ENCODE measurements around the gene KIFC1.
"Not testable (repeated sequence)": the region's sequence is repeated elsewhere in the genome, so short reads cannot be mapped to it uniquely, and the experiment has no call there.

The KIFC1 gene

DNA sequence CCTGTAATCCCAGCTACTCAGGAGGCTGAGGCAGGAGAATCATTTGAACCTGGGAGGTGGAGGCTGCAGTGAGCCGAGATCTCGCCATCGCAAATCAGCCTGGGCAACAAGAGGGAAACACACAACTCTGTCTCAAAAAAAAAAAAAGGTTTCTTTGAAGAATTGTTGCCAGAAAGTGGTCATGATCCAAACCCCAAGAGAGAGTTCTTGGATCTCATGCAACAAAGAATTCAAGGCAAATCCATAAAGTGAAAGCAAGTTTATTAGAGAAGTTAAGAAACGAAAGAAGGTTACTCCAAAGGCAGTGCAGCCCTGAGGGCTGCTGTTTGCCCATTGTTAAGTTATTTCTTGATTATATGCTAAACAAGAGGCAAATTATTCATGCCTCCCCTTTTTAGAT lies 14.5 kb upstream of the KIFC1 start:
- DNase-seq = no peak

DNA sequence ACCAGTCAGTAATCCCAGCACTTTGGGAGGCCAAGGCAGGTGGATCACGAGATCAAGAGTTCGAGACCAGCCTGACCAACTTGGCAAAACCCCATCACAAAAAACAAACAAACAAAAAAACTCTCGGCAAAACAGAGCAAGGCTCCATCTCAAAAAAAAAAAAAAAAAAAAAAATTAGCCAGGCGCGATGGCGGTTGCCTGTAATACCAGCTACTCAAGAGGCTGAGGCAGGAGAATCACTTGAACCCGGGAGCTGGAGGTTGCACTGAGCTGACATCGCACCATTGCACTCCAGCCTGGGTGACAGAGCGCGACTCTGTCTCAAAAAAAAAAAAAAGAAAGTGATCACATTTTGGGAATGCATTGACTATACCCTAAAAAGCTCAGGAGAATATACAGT lies 12.4 kb upstream of the KIFC1 start:
- not testable (repeated sequence) for DNase-seq

DNA sequence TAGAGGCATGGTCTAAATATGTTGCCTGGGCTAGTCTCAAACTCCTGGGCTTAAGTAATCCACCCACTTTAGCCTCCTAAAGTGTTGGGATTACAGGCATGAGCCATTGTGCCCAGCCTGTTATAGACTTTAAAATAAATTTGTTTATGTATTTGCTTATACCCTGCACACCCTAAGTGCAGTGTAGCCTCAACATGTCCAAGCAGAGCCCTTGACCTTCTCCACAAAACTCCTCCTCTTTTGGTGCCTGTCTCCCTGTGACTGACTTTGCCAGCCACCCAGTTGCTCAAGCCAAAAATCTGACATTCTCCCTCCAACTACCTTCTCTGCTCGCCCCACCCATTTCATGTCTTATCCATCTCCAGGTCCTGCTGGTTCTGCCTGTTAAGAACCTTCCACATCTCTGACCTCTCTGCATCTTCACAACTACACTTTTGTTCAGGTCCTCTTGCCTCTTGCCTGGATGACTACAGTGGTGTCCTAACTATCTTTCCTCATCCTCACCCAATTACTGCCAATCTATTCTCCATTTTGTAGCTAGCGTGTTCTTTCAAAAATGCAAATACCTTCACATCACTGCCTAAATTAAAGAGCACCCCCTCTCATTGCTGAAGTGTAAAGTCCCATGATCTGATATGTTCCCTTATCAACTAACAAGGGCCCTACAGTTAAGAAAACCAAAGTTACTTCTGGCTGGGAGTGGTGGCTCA lies 11.2 kb upstream of the KIFC1 start:
- DNase-seq = no peak

DNA sequence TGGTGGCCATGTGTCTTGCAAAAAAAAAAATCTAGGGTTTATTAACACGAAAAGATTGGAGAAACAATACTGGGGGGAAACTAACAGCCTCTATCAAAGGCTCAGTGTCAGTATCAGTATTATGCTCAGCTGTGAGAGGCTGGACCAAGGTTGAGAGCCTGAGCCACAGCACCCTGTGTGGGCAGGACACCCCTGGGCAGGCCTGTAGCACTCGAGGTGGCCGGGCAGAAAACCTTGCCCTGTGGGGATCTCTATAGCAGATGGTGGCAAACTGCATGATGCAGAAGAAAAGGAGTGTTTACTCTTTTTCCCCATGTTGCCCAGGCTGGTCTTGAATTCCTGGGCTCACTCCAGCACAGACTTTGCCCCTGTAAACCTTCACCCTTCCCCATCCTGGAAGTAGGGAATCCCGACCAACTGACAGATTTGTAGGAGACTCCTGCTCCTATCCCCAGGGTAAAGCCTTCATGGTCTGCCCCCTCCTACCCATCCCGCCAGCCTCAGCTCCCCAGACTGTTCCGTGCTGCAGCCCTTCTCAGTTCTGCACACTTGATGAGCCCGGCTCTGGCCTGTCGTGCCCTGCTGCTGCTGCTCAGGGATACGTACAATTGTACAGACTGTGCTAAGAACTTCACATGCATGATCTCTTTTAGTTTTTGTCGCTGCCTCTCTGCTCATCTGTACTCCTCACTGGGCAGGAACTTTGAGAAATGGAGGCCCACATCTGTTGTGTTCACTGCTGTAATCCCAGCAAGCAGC lies 8.0 kb upstream of the KIFC1 start:
- DNase-seq = no peak

DNA sequence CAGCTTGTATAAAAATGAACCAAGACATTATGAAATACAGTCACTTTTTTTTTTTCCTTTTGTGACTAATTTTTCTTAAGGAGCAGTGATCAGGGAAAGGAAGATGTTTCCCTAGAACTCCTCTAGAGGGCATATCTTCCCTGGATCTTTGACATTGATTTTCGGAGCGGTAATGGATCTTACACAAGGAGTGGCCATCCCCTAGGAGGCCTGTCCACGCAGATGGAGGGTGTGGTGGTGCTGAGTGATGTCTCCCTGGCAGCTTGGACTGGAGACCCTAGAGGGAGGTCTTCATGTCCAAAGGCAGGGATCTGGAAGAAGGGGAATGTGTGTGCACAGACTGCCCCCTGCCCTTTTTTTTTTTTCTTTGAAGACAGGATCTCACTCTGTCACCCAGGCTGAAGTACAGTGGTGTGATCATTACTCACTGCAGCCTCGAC lies 7.0 kb upstream of the KIFC1 start:
- DNase-seq = no peak

DNA sequence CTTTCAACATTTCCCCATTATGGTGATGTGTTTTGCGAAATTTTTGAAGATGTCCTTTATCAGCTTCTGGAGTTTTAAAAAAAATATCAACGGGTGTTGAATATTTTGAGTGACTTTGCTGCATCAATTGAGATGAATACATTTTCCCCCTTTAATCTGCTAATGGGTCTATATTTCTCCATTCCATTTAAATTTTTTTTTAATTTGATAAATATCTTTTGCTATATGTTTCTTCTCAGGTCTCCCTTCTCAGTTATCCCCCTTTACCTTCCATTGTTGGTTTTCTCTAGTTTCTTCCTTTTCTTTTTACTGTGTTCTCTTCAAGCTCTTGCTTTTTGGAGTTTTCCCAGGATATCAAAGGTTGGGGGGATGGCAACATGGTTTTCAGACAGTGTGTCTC lies 1.4 kb upstream of the KIFC1 start:
- DNase-seq = no peak

DNA sequence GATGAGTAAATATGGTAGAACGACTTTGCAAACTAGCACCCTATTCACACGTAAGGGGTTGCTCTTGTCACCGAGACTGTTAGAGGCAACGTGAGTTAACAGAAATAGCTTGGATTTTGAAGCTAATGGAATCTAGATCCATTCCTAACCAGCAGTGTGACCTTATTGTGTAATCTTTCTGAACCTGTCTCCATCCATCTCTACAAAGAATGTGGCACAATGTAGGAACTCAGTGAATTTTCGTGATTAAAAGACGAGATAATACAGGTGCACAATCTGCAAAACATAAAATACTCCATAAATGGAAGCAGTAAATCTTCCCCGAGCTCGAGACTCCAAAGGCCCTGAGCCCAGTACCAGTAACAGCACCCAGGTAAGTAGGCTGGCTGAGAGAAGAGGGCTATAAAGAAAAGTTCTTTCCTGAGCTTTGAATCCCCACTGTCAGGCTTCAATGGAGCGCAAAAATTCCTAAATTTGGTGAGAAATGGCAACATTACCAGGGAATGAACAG lies 801 bp upstream of the KIFC1 start:
- DNase-seq = no peak

DNA sequence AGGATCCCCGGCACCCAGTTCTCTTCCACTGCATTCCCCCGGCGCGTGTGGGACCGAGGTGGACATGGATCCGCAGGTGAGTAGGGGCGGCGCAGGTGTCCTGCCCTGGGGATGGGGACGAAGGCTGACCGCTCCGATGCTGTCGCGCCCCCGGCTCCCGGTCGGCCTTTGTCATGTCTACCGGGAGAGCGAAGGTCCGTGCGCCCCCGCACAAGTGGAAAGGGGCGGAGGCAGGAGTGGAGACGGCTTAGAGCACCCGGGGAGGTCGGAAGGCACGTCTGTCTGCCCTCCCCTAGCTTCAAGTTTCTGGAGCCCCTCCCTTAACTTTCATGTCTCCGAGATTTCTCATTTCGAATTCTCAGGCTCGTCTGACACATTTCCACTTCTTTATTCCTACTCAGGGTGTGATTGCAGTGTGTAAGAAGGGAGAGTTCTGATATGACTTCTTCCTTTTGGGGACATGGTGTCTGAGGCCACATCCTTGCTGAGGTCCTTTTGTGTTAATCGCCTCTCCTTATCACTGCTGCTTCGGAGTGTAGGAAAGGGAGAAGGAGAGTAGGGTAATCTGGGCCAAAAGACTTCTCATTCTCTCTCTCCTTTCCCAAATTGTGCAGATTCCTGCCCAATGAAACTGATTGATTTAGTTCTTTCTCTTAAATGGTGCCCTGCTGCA lies 435 bp downstream of the KIFC1 start:
- peak; percentile 24 to 25 for DNase-seq

DNA sequence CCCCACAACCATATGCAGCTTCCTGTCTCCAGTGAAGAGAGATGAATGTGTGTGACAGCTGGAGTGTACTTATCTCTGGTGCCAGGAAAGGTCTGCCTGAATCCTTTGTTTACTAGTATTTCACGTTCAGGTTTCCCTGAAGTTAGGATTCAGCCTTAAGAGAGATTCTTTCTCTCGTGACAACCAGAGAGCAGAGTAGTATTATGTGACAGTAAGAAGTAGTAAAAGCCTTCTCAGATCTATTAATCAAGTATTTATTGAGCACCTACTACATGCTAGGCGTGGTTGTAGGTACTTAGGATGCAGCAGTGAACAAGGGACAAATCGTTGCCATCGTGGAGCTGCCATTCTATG lies 949 bp downstream of the KIFC1 start:
- DNase-seq = no peak

DNA sequence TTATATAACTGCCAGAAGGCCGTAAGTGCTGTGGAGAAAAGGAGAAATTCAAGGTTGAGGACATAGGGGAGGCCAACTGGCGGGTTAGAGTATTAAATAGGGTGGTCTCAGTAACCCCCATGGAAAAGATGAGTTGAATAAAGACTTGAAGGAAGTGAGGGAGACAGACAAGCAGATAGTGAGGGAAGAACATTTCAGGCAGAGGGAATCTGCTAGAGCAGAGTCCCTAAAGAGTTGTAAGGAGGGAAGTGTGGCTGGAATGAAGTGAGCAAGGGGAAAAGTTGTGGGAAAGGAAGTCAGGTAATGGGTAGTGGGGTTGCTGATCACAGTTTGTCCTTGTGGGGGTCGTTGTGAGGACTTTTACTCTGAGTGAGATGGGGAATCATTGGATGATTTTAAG lies 1.4 kb downstream of the KIFC1 start:
- DNase-seq = no peak

DNA sequence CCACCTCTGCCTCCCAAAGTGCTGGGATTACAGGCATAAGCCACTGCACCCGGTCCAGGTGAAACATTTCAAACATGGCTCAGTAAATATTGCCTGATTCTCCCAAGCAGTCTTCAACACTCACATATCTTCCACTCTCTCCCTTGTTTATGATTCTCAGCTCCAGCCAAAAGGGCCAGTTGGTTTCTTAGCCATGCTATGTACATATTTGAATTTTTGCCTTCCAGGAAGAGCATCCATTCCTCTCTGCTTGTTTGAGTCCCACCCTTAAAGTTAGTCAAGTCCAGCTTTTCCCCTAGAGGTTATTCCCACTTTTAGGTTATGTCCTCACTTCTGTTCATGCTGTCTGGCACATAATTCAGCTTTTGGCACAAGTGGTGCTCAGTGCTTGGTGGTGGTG lies 5.9 kb downstream of the KIFC1 start:
- no peak for DNase-seq

DNA sequence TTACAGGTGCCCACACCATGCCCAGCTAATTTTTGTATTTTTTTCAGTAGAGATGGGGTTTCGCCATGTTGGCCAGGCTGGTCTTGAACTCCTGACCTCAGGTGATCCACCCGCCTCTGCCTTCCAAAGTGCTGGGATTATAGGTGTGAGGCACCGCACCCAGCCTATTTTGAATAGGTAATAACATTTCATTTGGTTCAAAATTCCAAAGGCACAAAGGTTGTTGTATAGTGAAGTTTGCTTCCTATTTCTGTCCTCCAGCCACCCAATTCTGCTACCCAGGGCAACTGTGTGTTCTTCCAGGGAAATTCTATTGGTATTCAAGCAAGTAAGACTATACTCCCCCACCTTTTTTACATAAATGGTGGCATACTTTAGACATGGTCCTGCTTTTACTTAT lies 7.0 kb downstream of the KIFC1 start:
- DNase-seq = not testable (repeated sequence)

DNA sequence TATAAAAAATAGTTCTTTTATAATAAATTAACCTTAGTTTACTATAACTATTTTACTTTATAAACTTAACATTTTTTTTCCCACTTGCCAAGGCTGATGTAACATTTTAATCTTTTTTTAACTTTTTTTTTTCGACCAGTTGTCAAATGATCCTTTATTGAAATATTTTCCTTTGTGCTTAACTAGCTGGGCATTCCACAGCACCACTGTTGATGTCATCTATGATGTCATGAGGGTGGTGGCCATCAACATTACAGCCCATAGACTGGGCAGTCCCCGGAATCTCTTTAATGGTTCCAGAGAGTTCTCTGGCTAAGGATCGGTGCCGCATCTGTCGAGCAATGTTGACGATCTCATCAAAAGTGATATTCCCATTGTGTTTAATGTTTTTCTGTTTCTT lies 8.3 kb downstream of the KIFC1 start:
- not testable (repeated sequence) for DNase-seq

DNA sequence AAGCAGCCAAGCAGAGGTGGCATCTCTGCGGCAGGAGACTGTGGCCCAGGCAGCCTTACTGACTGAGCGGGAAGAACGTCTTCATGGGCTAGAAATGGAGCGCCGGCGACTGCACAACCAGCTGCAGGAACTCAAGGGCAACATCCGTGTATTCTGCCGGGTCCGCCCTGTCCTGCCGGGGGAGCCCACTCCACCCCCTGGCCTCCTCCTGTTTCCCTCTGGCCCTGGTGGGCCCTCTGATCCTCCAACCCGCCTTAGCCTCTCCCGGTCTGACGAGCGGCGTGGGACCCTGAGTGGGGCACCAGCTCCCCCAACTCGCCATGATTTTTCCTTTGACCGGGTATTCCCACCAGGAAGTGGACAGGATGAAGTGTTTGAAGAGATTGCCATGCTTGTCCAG lies 13.3 kb downstream of the KIFC1 start:
- DNase-seq = no peak

DNA sequence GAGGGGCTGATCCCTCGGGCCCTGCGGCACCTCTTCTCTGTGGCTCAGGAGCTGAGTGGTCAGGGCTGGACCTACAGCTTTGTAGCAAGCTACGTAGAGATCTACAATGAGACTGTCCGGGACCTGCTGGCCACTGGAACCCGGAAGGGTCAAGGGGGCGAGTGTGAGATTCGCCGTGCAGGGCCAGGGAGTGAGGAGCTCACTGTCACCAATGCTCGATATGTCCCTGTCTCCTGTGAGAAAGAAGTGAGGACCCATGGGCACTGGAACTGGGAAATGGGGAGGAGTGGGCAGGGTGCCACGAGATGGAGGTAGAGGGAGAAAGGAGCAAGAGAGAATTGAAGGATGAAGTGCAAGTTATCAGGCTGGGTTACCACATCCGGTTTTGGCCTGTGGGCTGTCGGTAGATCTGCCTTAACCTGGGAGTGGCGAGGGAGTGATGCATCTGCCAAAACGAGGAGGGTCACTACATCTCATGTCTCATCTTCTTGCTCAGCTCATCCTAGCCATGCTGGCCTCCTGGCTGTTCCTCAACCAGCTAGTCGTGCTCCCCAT lies 13.8 kb downstream of the KIFC1 start:
- no peak for DNase-seq

DNA sequence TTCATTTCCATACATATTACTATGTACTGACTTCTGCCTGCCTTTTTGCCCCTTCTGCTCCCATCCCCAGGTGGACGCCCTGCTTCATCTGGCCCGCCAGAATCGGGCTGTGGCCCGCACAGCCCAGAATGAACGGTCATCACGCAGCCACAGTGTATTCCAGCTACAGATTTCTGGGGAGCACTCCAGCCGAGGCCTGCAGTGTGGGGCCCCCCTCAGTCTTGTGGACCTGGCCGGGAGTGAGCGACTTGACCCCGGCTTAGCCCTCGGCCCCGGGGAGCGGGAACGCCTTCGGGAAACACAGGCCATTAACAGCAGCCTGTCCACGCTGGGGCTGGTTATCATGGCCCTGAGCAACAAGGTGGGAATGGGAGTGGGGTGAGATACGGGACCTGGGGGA lies 14.5 kb downstream of the KIFC1 start:
- DNase-seq = no peak

DNA sequence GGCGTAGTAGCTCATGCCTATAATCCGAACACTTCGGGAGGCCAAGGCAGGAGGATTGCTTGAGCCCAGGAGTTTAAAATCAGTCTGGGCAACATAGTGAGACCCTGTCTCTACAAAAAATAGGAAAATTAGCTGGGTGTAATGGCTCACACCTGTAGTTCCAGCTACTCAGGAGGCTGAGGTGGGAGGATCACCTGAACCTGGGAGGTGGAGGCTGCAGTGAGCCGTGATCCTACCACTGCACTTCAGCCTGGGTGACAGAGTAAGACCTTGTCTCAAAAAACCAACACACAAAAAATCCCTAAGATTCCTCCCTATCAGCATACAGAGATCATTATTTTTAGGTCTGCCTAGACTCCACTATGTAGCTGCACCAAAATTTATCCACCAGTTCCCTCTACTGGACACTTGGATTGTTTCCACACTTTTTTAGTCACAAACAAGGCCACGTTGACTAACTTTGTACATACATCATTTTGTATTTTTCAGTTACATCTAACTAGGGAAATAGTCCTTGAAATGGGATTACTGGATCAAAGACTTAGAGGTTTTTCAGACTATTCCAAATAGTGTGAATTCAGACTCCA lies 15.6 kb downstream of the KIFC1 start:
- peak; percentile 40 to 54 for DNase-seq

DNA sequence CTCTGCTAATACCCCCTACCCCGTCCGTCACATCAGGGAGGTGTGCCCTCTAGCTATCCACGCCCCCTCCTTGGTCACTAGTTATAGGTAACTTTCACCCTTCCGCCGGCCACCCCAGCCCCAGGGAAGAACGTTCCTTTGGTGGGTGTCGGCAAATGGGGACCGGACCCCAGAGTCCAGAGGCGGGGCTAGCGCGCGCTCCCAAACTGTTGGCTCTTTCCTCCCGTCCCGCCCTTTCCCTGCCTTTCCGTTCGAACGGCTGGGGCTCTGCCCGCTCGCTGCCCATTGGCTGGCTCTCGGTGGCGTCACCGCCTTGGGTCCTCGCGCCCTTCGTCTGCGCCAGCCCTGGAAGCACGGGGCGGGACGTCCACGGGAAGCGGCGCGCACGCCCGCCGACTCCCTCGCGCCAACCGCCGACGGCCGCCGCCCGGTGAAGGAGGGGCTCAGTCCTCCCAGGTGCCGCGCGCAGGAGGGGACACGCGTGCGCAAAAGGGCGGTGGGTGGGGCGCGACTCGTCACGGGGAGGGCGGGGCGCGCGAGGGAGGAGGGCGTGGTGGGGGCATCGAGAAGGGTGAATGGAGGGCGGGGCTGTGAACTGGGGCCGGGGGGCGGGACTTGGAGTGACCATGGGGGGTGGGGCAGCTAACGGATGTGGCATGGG lies 18.6 kb downstream of the KIFC1 start:
- DNase-seq = peak; percentile 97 to 98

DNA sequence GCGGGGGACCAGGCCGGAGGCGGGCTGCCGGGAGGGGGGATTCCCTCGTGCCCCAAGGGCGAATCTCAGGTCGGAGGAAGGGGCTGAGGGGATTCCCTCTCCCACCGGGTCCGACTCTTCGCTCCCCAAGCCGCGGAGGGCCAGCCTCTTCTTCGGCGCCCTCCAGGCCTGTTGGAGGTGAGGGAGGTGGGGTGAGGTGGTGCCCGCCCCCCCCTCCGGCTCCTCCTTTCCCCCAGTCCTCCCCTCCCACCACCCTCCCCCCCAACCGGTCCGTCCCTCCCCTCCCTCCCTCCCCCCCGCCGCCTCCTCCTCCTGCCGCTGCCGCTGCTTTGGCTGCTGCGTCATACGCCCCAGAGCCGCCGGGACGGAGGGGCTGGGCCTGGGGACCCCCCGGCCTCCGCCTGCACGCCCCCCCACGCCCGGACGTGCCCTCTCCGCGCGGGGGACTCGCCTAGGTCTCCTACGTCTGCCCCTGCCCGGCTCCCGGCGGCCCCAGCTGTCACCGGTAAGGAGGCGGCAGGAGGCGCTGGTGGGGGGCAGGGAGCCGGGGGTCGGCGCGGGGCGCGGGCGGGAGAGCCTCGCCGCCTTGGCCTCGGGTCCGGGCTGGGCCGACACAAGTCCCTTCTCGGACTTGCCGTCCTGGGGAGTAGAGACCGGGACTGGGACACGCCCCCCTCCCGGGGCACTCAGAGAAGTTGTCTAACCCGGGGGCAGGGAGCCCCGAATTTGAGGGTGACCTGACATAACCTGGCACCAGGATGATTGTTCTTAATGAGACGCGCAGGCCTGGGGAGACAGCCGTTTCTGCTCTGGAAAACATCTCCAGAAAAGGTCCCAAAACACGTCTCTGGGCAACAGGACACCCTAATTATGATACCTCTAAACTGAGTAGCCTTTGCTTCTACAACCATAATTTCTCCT lies 19.3 kb downstream of the KIFC1 start, which contains the start of gene PHF1:
Gene PHF1 (plus strand): TSS at position 304 of the 921 bp plus-strand sequence. CDS start 1,250 bp downstream, outside the sequence.
- peak; percentile 79 to 82 for DNase-seq

DNA sequence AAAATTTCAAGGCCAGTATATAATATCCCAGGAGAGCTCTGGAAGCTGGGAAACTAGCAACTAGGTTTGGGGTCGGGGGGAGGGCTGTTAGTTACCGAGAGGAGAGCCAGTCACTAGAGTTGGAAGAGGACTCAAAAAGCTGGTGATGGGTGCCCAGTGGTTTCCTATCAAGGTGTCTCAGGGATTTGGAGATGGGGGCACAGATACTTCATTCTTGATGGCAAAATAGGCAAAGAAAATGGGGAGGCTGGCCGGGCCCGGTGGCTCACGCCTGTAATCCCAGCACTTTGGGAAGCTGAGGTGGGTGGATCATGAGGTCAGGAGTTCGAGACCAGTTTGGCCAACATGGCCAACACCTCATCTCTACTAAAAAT lies 20.0 kb downstream of the KIFC1 start:
- no peak for DNase-seq
